HEK293T (cell line): ENCODE measurements around the gene ATF6B.

Experiments
- ARNT ChIP-seq: fragments of 450-650 bp; IDR thresholded peaks from 2 replicates; pipeline ENCODE4 v1.6.1; 2017; ENCODE audit warnings: mild to moderate bottlenecking
- CTBP1 ChIP-seq: fragments of 450-650 bp; IDR thresholded peaks from 2 replicates; pipeline ENCODE4 v1.6.1; 2016; ENCODE audit warnings: borderline replicate concordance
- ELF4 ChIP-seq: fragments of 450-650 bp; IDR thresholded peaks from 2 replicates; pipeline ENCODE4 v1.6.1; 2017; ENCODE audit warnings: antibody characterized with exemption
- FOXM1 ChIP-seq: fragments of 450-650 bp; IDR thresholded peaks from 2 replicates; pipeline ENCODE4 v1.6.1; 2017; ENCODE audit warnings: mild to moderate bottlenecking, borderline replicate concordance
- HDGF ChIP-seq: fragments of 450-650 bp; IDR thresholded peaks from 2 replicates; pipeline ENCODE4 v1.6.1; 2017; ENCODE audit warnings: antibody characterized with exemption, borderline replicate concordance
- L3MBTL2 ChIP-seq: fragments of 450-650 bp; conservative IDR thresholded peaks from 2 replicates; pipeline ENCODE4 v1.6.1; 2016; ENCODE audit warnings: mild to moderate bottlenecking
- NFRKB ChIP-seq: fragments of 450-650 bp; IDR thresholded peaks from 2 replicates; pipeline ENCODE4 v1.6.1; 2016; ENCODE audit warnings: mild to moderate bottlenecking, moderate library complexity
- PKNOX1 ChIP-seq: fragments of 450-650 bp; IDR thresholded peaks from 2 replicates; pipeline ENCODE4 v1.6.1; 2016
- SP1 ChIP-seq: fragments of 450-650 bp; IDR thresholded peaks from 2 replicates; pipeline ENCODE4 v1.6.1; 2017
- SUZ12 ChIP-seq: fragments of 450-650 bp; IDR thresholded peaks from 2 replicates; pipeline ENCODE4 v1.6.1; 2016; ENCODE audit warnings: mild to moderate bottlenecking
- TARDBP ChIP-seq: fragments of 450-650 bp; IDR thresholded peaks from 2 replicates; pipeline ENCODE4 v1.6.1; 2016
- ZNF384 ChIP-seq: fragments of 450-650 bp; IDR thresholded peaks from 2 replicates; pipeline ENCODE4 v1.6.1; 2016

- TF ChIP-seq ARNT, result no peak
- TF ChIP-seq FOXM1, result no peak
- no peak for TF ChIP-seq HDGF
- TF ChIP-seq NFRKB, result no peak
- TF ChIP-seq TARDBP, result no peak
- no peak for TF ChIP-seq SP1
- no peak for TF ChIP-seq SUZ12
- no peak for TF ChIP-seq ZNF384
- no peak for TF ChIP-seq L3MBTL2
- TF ChIP-seq CTBP1, result no peak
- TF ChIP-seq PKNOX1, result no peak
- no peak for TF ChIP-seq ELF4
Measured at GRCh38 chr6:32097364-32097763, 30.7 kb downstream of the ATF6B start.
